OCI-LY3 (cell line): ENCODE measurements around the gene BTBD2.

Experiments used
- H2AFZ ChIP-seq: fragments of 200-600, 300-600 bp; shearing (Covaris generic); 2 replicates; pipeline ENCODE4 v1.6.0; 2014; ENCODE audit warnings: antibody characterized with exemption, low read depth, low read length
- H3K27ac ChIP-seq: fragments of 200-600, 300-600 bp; sonication (generic); 2 replicates; pipeline ENCODE4 v1.5.1; 2014; ENCODE audit warnings: mild to moderate bottlenecking, low read length, moderate library complexity, mixed read lengths
- H3K27me3 ChIP-seq: fragments of 200-600, 300-600 bp; sonication (generic); 2 replicates; pipeline ENCODE4 v1.6.1; 2014; ENCODE audit warnings: low read depth, low read length, mixed read lengths
- H3K36me3 ChIP-seq: fragments of 200-600, 300-600 bp; sonication (generic); replicated peaks from 2 replicates; pipeline ENCODE3; 2014; ENCODE audit warnings: low read depth, low read length, mixed read lengths
- H3K4me1 ChIP-seq: fragments of 300-600, 200-600 bp; sonication (generic); 2 replicates; pipeline ENCODE4 v1.6.1; 2014; ENCODE audit warnings: low read length, mixed read lengths
- H3K4me2 ChIP-seq: fragments of 200-600, 300-600 bp; sonication (generic); 2 replicates; pipeline ENCODE4 v1.6.1; 2014; ENCODE audit warnings: low read length, mixed read lengths
- H3K4me3 ChIP-seq: fragments of 300-600, 200-600 bp; sonication (generic); 2 replicates; pipeline ENCODE4 v1.5.1; 2014; ENCODE audit warnings: antibody characterized with exemption, mild to moderate bottlenecking, low read length, moderate library complexity
- H3K79me2 ChIP-seq: fragments of 300-600, 200-600 bp; shearing (Covaris generic); 2 replicates; pipeline ENCODE4 v1.6.1; 2014; ENCODE audit warnings: mild to moderate bottlenecking, low read length, mixed read lengths
- H3K9ac ChIP-seq: fragments of 300-600, 200-600 bp; shearing (Covaris generic); 2 replicates; pipeline ENCODE4 v1.6.0; 2014; ENCODE audit warnings: mild to moderate bottlenecking, low read length, moderate library complexity
- H3K9me3 ChIP-seq: fragments of 200-600, 300-600 bp; shearing (Covaris generic); 2 replicates; pipeline ENCODE4 v1.6.1; 2014; ENCODE audit warnings: low read length, mixed read lengths; ENCODE audit not compliant: insufficient read depth
- H4K20me1 ChIP-seq: fragments of 200-600, 300-600 bp; sonication (generic); 2 replicates; pipeline ENCODE4 v1.6.1; 2016; ENCODE audit warnings: low read length, mixed read lengths; ENCODE audit not compliant: insufficient read depth
- CTCF ChIP-seq: fragments of 200-600, 300-600 bp; sonication (generic); IDR thresholded peaks from 2 replicates; pipeline ENCODE4 v1.5.1; 2014; ENCODE audit warnings: antibody characterized with exemption, low read length, low read depth
- EZH2phosphoT487 ChIP-seq: fragments of 200-600 bp; shearing (Covaris generic); IDR thresholded peaks from 2 replicates; pipeline ENCODE4 v1.6.1; 2018; ENCODE audit warnings: antibody characterized with exemption, mixed run types, low read depth

BTBD2 gene

GRCh38 chr19:1942078-1942933 is 73.2 kb downstream of the BTBD2 start:
- Histone ChIP-seq H3K4me2 (peak overlapping the region; percentile 70), H3K9me3 (no peaks in the 10 kb centered on the region), H3K79me2 (peaks cover 67% of the 10 kb centered on the region), H3K27ac (peak overlapping the region; percentile 84), H3K9ac (peak overlapping the region; percentile 94), H3K4me1 (peaks cover 16% of the 10 kb centered on the region), H3K36me3 (peaks cover 5% of the 10 kb centered on the region), H4K20me1 (peaks cover 43% of the 10 kb centered on the region), H3K27me3 (no peaks in the 10 kb centered on the region), H3K4me3 (peak overlapping the region; percentile 79), H2AFZ (no peak overlapping the region)
- TF ChIP-seq EZH2phosphoT487 (no peak), CTCF (no peak)

GRCh38 chr19:1941146-1942077 is 74.1 kb downstream of the BTBD2 start, which contains the start of gene CSNK1G2:
Gene CSNK1G2, plus strand, starts transcription at chr19:1941172. Its CDS starts 28,601 bp downstream, at chr19:1969773.
- no peak for TF ChIP-seq CTCF
- no peak for TF ChIP-seq EZH2phosphoT487
- Histone ChIP-seq H3K79me2 (peaks cover 59% of the 10 kb centered on the region), H3K27ac (peak within 1 kb of the TSS; percentile 84), H3K27me3 (no peaks in the 10 kb centered on the region), H3K4me2 (peak within 1 kb of the TSS; percentile 83), H3K9me3 (no peaks in the 10 kb centered on the region), H4K20me1 (peaks cover 37% of the 10 kb centered on the region), H3K4me3 (peak within 1 kb of the TSS; percentile 79), H3K36me3 (peaks cover 2% of the 10 kb centered on the region), H2AFZ (no peak within 1 kb of the TSS; the same call in 1 of the 2 replicates), H3K4me1 (peaks cover 16% of the 10 kb centered on the region), H3K9ac (peak within 1 kb of the TSS; percentile 94)

- Histone ChIP-seq H4K20me1 (peaks cover 8% of the 10 kb centered on the region), H3K27ac (no peak overlapping the region), H3K36me3 (no peaks in the 10 kb centered on the region), H3K4me2 (no peak overlapping the region), H3K4me1 (peaks cover 10% of the 10 kb centered on the region), H3K27me3 (no peaks in the 10 kb centered on the region), H3K9me3 (no peaks in the 10 kb centered on the region), H3K9ac (no peak overlapping the region), H3K4me3 (no peak overlapping the region), H2AFZ (no peak overlapping the region), H3K79me2 (peaks cover 28% of the 10 kb centered on the region)
- no peak for TF ChIP-seq CTCF
- no peak for TF ChIP-seq EZH2phosphoT487
Observed at GRCh38 chr19:1938071-1938470, 77.4 kb downstream of the BTBD2 start.
